Spleen (tissue), 11 donors: Measurements from ENCODE around the gene P3H2. TPM values are rescaled to one million over a fixed set of nuclear protein-coding genes. Genes with fewer than 3 reads are reported as not detected.

Experiments
- DNase-seq: peaks from one replicate; pipeline ENCODE4 v3.0.0-alpha.2; 2020
- H3K27ac ChIP-seq, 8 donors: fragments of 200-600 bp; sonication (generic) in 7 of 8; 1 replicate in 4 of 8; 2 replicates in 4 of 8; pipeline versions ENCODE4 v1.5.0 to v1.8.0; 2016 to 2021; ENCODE audit warnings: inconsistent platforms in 4 of 8, mild to moderate bottlenecking in 4 of 8, moderate library complexity in 1 of 8
- H3K27me3 ChIP-seq, 7 donors: fragments of 200-600 bp; sonication (generic) in 6 of 7; replicated peaks in 1 of 7; 1 replicate in 4 of 7; 2 replicates in 3 of 7; pipeline versions ENCODE4 v1.5.0 to v1.8.0; 2016 to 2021; ENCODE audit warnings: inconsistent platforms in 3 of 7, mild to moderate bottlenecking in 1 of 7
- H3K36me3 ChIP-seq, 6 donors: fragments of 200-600 bp; sonication (generic) in 5 of 6; 1 replicate in 4 of 6; 2 replicates in 2 of 6; pipeline versions ENCODE4 v1.5.0 to v1.8.0; 2016 to 2021; ENCODE audit warnings: inconsistent platforms in 2 of 6
- H3K4me1 ChIP-seq, 6 donors: fragments of 200-600 bp; sonication (generic) in 5 of 6; 1 replicate in 3 of 6; 2 replicates in 3 of 6; pipeline versions ENCODE4 v1.5.0 to v1.8.0; 2016 to 2021; ENCODE audit warnings: inconsistent platforms in 3 of 6
- H3K4me3 ChIP-seq, 8 donors: fragments of 200-600 bp; sonication (generic) in 7 of 8; 1 replicate in 4 of 8; 2 replicates in 4 of 8; pipeline versions ENCODE4 v1.5.0 to v1.8.0; 2016 to 2021; ENCODE audit warnings: inconsistent platforms in 4 of 8, mild to moderate bottlenecking in 4 of 8, moderate library complexity in 2 of 8
- H3K9me3 ChIP-seq, 8 donors: fragments of 200-600 bp; sonication (generic) in 7 of 8; 1 replicate in 4 of 8; 2 replicates in 4 of 8; pipeline versions ENCODE4 v1.5.0 to v1.8.0; 2016 to 2021; ENCODE audit warnings: inconsistent platforms in 4 of 8
- POLR2A ChIP-seq, 3 donors: fragments of 450-650 bp; IDR thresholded peaks; one replicate each; pipeline ENCODE4 v1.5.1; 2017; ENCODE audit warnings: antibody characterized with exemption in 3 of 3, mild to moderate bottlenecking in 1 of 3
- POLR2AphosphoS5 ChIP-seq, 3 donors: sonication (generic); formaldehyde crosslinking; IDR thresholded peaks; one replicate each; pipeline ENCODE4 v1.5.1; 2017; ENCODE audit warnings: antibody characterized with exemption in 3 of 3
- WGBS, 5 donors: extraction: QIAGEN DNeasy Blood & Tissue Kit in 3 of 5; methylation state at CpG; one replicate each; pipeline versions ENCODE4 v1.1.5 to v1.1.7; 2013 to 2018; 5-methylcytosine and 5-hydroxymethylcytosine counted together
- intact Hi-C: fragments of 100-400 bp; cut with DNase I; formaldehyde crosslinking; loops from one replicate; pipeline ENCODE4 v1.15.0; 2023; ENCODE audit warnings: low total_unique reads
- polyA plus RNA-seq, 3 donors: library from polyadenylated mRNA; stranded (reverse); fragments of 200-250 nt; gene quantifications; one replicate each; pipeline ENCODE4 v1.2.1, GENCODE V29; 2013
- total RNA-seq, 7 donors: library from RNA; depleted of rRNA in 3 of 7; stranded (reverse); fragments of >200 nt in 3 of 7; fragmentation: NEBNext Ultra II Directional in 4 of 7; extraction: Animal tissue kit (Norgen Biotek cat#: 25700) in 4 of 7; gene quantifications; one replicate each; pipeline versions ENCODE4 v1.1.0 to v1.2.1, GENCODE V29; 2016 to 2021
- TF ChIP-seq, protein P1 (sequence below), 11 experiments: fragments of 200-600 bp in 7 of 11; fragments of 450-650 bp in 4 of 11; sonication (generic) in 4 of 11; IDR thresholded peaks in 8 of 11; conservative IDR thresholded peaks in 3 of 11; 1 replicate in 7 of 11; 2 replicates in 4 of 11; pipeline versions ENCODE4 v1.4.0 to v1.8.0; 2016 to 2021; ENCODE audit warnings: antibody characterized with exemption in 11 of 11, inconsistent platforms in 4 of 11, mild to moderate bottlenecking in 1 of 11
- donor health status: healthy with polysubstance abuse.
- donor health status: DM: no; HTN: no; CAD: no; lungs with moderate emphysema.
- donor health status: DM: no; HTN: no; CAD: no.
- donor health status: Bipolar disorder and iron deficiency.
- donor health status: healthy.
- donor health status: DM: no; HTN: no; CAD: no.
- donor health status: DM: yes; HTN: yes; CAD: no.

The P3H2 gene
- total and polyA plus RNA-seq, 10 donors: 7.7 to 155 (median 79.2) TPM

GRCh38 chr3:190116551-190117067, 4.1 kb downstream of the P3H2 start:
- peaks cover 7 to 28% (median 15%) of the 10 kb centered on the region in 6 donors for H3K4me1 ChIP-seq
- 55 to 70% (median 64%) methylated on average over 3 of the region's 3 CpGs for WGBS, 5 donors
- DNase-seq: no peak
- no peaks in the 10 kb centered on the region for H3K9me3 ChIP-seq
- no peaks in the 10 kb centered on the region for H3K36me3 ChIP-seq
- peaks cover 0 to 53% (median 16%) of the 10 kb centered on the region in 7 donors for H3K27me3 ChIP-seq
- intact Hi-C loops: no loop called here
- TF ChIP-seq POLR2A (IDR thresholded peaks at IDR 0.05) (no peak), POLR2AphosphoS5 (IDR thresholded peaks at IDR 0.05) (no peak)
- TF ChIP-seq, protein P1, sequence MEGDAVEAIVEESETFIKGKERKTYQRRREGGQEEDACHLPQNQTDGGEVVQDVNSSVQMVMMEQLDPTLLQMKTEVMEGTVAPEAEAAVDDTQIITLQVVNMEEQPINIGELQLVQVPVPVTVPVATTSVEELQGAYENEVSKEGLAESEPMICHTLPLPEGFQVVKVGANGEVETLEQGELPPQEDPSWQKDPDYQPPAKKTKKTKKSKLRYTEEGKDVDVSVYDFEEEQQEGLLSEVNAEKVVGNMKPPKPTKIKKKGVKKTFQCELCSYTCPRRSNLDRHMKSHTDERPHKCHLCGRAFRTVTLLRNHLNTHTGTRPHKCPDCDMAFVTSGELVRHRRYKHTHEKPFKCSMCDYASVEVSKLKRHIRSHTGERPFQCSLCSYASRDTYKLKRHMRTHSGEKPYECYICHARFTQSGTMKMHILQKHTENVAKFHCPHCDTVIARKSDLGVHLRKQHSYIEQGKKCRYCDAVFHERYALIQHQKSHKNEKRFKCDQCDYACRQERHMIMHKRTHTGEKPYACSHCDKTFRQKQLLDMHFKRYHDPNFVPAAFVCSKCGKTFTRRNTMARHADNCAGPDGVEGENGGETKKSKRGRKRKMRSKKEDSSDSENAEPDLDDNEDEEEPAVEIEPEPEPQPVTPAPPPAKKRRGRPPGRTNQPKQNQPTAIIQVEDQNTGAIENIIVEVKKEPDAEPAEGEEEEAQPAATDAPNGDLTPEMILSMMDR (IDR thresholded peaks at IDR 0.05 in 8 of 11, conservative IDR thresholded peaks at IDR 0.05 in 3 of 11): no peak
- peak overlapping the region in 3 of 8 donors; percentile 2 to 52 (median 33) for H3K27ac ChIP-seq
- peak overlapping the region in 5 of 8 donors; percentile 35 to 77 (median 54) for H3K4me3 ChIP-seq

DNA sequence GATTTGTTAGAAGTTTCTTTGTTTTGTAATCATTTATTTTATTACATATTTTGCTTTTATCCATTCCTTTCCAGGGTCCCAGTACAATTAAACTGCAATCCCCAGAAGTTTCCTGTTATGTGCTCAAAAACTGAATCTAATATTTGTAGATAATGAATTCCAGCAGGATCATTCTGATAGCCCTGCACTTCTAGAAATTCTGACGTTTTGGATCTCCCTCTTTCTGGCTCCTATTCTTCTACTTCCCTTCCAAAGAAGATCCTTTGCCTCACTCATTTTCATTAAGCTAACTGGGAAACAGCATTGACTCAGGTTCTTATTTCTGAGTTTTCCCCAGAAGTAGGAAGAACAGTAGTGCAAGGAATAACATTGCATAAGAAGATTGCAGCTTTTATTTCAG, 9.9 kb downstream of the P3H2 start:
- Histone ChIP-seq H3K4me1 (peaks cover 0 to 17% (median 3%) of the 10 kb centered on the region in 6 donors), H3K36me3 (no peaks in the 10 kb centered on the region), H3K4me3 (no peak overlapping the region), H3K27me3 (peaks cover 0 to 7% (median 0%) of the 10 kb centered on the region in 7 donors), H3K9me3 (no peaks in the 10 kb centered on the region), H3K27ac (no peak overlapping the region)
- WGBS, 5 donors: 27 to 44% (median 38%) methylated on average over 1 of the region's 1 CpG
- intact Hi-C loops: no loop called here
- no peak for TF ChIP-seq POLR2AphosphoS5 (IDR thresholded peaks at IDR 0.05)
- TF ChIP-seq POLR2A (IDR thresholded peaks at IDR 0.05): no peak
- TF ChIP-seq, protein P1 (IDR thresholded peaks at IDR 0.05 in 8 of 11, conservative IDR thresholded peaks at IDR 0.05 in 3 of 11): no peak
- no peak for DNase-seq

DNA sequence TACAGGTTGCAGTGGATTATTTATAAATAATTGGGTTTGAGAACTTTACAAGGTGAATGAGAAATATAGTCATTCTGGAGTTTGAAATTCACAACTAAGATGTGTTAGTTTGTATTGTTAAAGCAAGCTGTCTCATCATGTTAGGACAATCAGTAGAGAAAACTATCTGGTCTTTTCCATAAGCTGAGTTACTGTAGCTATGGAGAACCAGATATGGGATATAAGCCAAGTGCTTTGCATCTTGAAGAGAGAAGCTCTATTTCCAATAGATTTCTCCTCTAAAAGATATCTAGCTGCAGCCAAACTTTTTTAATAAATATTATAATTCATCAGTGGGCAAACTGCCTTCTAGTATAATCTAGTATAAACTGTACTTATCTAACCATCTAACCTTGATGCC, 11.3 kb downstream of the P3H2 start:
- H3K27ac ChIP-seq: peak overlapping the region in 7 of 8 donors; percentile 21 to 72 (median 52)
- H3K27me3 ChIP-seq: peaks cover 0 to 7% (median 0%) of the 10 kb centered on the region in 7 donors
- H3K36me3 ChIP-seq: no peaks in the 10 kb centered on the region
- no peak overlapping the region for H3K4me3 ChIP-seq
- intact Hi-C loops: no loop called here
- DNase-seq: no peak
- TF ChIP-seq, protein P1 (IDR thresholded peaks at IDR 0.05 in 8 of 11, conservative IDR thresholded peaks at IDR 0.05 in 3 of 11): no peak
- TF ChIP-seq POLR2A (IDR thresholded peaks at IDR 0.05) (no peak), POLR2AphosphoS5 (IDR thresholded peaks at IDR 0.05) (no peak)
- peaks cover 0 to 17% (median 1%) of the 10 kb centered on the region in 6 donors for H3K4me1 ChIP-seq
- no peaks in the 10 kb centered on the region for H3K9me3 ChIP-seq

DNA sequence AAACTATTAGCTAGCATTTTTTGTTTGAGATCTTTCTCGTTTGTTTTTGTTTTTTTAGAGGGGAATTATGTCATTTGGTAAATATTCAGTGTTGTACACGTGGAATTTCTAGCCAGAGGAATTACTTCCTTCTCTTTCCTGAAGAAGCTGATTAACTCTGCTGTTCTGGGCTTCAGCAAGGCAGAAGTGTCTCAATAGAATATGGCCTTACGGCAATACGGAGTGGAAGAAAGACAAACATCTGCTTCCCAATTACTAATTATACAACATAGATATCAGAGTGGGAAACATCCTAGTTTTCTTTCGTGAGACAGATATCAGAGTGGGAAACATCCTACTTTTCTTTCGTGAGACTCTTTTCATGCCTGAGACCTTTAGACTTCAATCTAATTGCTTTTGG, 11.9 kb downstream of the P3H2 start:
- peak overlapping the region in 7 of 8 donors; percentile 21 to 72 (median 52) for H3K27ac ChIP-seq
- 43 to 59% (median 56%) methylated on average over 6 of the region's 6 CpGs for WGBS, 5 donors

More for the DNA sequence above, 11.9 kb downstream of the P3H2 start:
- Histone ChIP-seq H3K36me3 (no peaks in the 10 kb centered on the region), H3K4me3 (no peak overlapping the region), H3K4me1 (peaks cover 0 to 17% (median 1%) of the 10 kb centered on the region in 6 donors), H3K9me3 (no peaks in the 10 kb centered on the region), H3K27me3 (peaks cover 0 to 7% (median 0%) of the 10 kb centered on the region in 7 donors)
- no peak for TF ChIP-seq POLR2A (IDR thresholded peaks at IDR 0.05)
- TF ChIP-seq POLR2AphosphoS5 (IDR thresholded peaks at IDR 0.05): no peak
- TF ChIP-seq, protein P1 (IDR thresholded peaks at IDR 0.05 in 8 of 11, conservative IDR thresholded peaks at IDR 0.05 in 3 of 11): no peak
- DNase-seq: no peak
- intact Hi-C loops: no loop called here
